Upper lobe of left lung (tissue), 6 donors: ENCODE measurements around the gene ELOA. TPM values are rescaled to one million over a fixed set of nuclear protein-coding genes. Genes with fewer than 3 reads are reported as not detected.
"Not testable (repeated sequence)": the region's sequence is repeated elsewhere in the genome, so short reads cannot be mapped to it uniquely, and the experiment has no call there.

Experiments used
- ATAC-seq, 2 donors: fragments of 200-7000 bp; cut with Tn5 transposase; one replicate each; pipeline ENCODE4 v1.9.1; 2022; ENCODE audit warnings: mild to moderate bottlenecking in 2 of 2, moderate library complexity in 2 of 2; ENCODE audit not compliant: low FRiP score in 2 of 2
- DNase-seq, 2 donors: peaks; one replicate each; pipeline ENCODE4 v3.0.0-alpha.2; 2019 to 2020
- H3K27ac ChIP-seq, 4 donors: fragments of 200-600 bp; sonication (generic); one replicate each; pipeline ENCODE4 v1.5.1; 2016 to 2019
- H3K27me3 ChIP-seq, 4 donors: fragments of 200-600 bp; sonication (generic); one replicate each; pipeline ENCODE4 v1.5.1; 2017 to 2019
- H3K36me3 ChIP-seq, 4 donors: fragments of 200-600 bp; sonication (generic); one replicate each; pipeline ENCODE4 v1.5.1; 2016 to 2019
- H3K4me1 ChIP-seq, 4 donors: fragments of 200-600 bp; sonication (generic); one replicate each; pipeline ENCODE4 v1.5.1; 2018 to 2019
- H3K4me3 ChIP-seq, 4 donors: fragments of 200-600 bp; sonication (generic); one replicate each; pipeline ENCODE4 v1.5.1; 2017 to 2019; ENCODE audit warnings: mild to moderate bottlenecking in 2 of 4, moderate library complexity in 1 of 4
- H3K9me3 ChIP-seq, 4 donors: fragments of 200-600 bp; sonication (generic); one replicate each; pipeline ENCODE4 v1.5.1; 2018 to 2019
- EP300 ChIP-seq, 4 donors: sonication (generic); formaldehyde crosslinking; IDR thresholded peaks; one replicate each; pipeline ENCODE4 v1.5.1; 2017; ENCODE audit warnings: antibody characterized with exemption in 4 of 4, control low read depth in 2 of 4
- POLR2A ChIP-seq, 4 donors: fragments of 450-650 bp; IDR thresholded peaks; one replicate each; pipeline ENCODE4 v1.5.1; 2016 to 2017; ENCODE audit warnings: antibody characterized with exemption in 4 of 4, mild to moderate bottlenecking in 2 of 4
- POLR2AphosphoS5 ChIP-seq, 2 donors: sonication (generic); formaldehyde crosslinking; IDR thresholded peaks; one replicate each; pipeline ENCODE4 v1.5.1; 2017; ENCODE audit warnings: antibody characterized with exemption in 2 of 2
- WGBS, 2 donors: methylation state at CpG; one replicate each; pipeline ENCODE4 v1.1.5; 2017 to 2018; 5-methylcytosine and 5-hydroxymethylcytosine counted together
- total RNA-seq, 6 donors: library from RNA; depleted of rRNA in 4 of 6; stranded (reverse); fragments of >200 nt in 4 of 6; gene quantifications; one replicate each; pipeline versions ENCODE4 v1.1.0 to v1.2.1, GENCODE V29; 2016 to 2021
- TF ChIP-seq, protein P1 (sequence below), 6 experiments: fragments of 450-650 bp in 4 of 6; fragments of 200-600 bp in 2 of 6; sonication (generic) in 2 of 6; IDR thresholded peaks; one replicate each; pipeline ENCODE4 v1.5.1; 2016 to 2019; ENCODE audit warnings: antibody characterized with exemption in 6 of 6
- donor health status: DM: no; HTN: no; CAD: no; lungs with moderate emphysema.
- donor health status: DM: no; HTN: yes; CAD: no; lungs with severe emphysema.

The ELOA gene
- total RNA-seq, 6 donors from 2014 or later = 43.2 to 71.2 (median 59.0) TPM

DNA sequence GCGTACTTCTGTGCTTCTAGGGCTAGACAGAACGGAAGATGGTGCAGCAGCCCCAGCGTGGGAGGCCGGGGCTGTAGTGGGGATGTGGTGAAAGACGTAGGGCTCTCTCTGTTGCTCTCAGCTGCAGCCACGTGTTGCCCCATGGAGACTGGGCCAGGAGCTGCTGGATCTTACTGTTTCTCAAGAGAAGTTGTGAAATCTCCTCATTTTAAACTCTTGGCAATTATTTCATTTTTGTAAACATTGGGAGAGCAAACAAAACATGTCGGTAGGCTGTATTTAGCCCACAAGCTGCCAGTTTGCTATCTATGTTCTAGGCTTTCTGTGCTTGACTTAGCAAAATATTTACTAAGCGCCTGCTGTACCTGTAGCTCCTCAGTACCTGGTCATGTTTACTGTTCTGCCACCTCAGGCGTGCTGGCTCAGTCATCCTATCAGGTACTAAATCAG lies 15.9 kb upstream of the ELOA start:
- ATAC-seq (peak; percentile 95), DNase-seq (peak; percentile 65 to 94)
- 53 to 60% methylated on average over 9 of the region's 9 CpGs for WGBS, 2 donors
- Histone ChIP-seq H3K9me3 (no peaks in the 10 kb centered on the region), H3K4me1 (peaks cover 19 to 27% (median 25%) of the 10 kb centered on the region in 4 donors), H3K27ac (peak overlapping the region; percentile 33 to 75 (median 66)), H3K36me3 (no peaks in the 10 kb centered on the region), H3K4me3 (no peak overlapping the region), H3K27me3 (no peaks in the 10 kb centered on the region)
- TF ChIP-seq EP300 (IDR thresholded peaks at IDR 0.05) = peak in 1 of 4 donors; percentile 17
- TF ChIP-seq POLR2A (IDR thresholded peaks at IDR 0.05) = peak in 1 of 4 donors; percentile 37
- peak; percentile 61 to 65 for TF ChIP-seq POLR2AphosphoS5 (IDR thresholded peaks at IDR 0.05)
- TF ChIP-seq, protein P1, sequence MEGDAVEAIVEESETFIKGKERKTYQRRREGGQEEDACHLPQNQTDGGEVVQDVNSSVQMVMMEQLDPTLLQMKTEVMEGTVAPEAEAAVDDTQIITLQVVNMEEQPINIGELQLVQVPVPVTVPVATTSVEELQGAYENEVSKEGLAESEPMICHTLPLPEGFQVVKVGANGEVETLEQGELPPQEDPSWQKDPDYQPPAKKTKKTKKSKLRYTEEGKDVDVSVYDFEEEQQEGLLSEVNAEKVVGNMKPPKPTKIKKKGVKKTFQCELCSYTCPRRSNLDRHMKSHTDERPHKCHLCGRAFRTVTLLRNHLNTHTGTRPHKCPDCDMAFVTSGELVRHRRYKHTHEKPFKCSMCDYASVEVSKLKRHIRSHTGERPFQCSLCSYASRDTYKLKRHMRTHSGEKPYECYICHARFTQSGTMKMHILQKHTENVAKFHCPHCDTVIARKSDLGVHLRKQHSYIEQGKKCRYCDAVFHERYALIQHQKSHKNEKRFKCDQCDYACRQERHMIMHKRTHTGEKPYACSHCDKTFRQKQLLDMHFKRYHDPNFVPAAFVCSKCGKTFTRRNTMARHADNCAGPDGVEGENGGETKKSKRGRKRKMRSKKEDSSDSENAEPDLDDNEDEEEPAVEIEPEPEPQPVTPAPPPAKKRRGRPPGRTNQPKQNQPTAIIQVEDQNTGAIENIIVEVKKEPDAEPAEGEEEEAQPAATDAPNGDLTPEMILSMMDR (IDR thresholded peaks at IDR 0.05) = no peak

GRCh38 chr1:23732363-23733224 lies 10.7 kb upstream of the ELOA start:
- peaks cover 9 to 27% (median 13%) of the 10 kb centered on the region in 4 donors for H3K4me1 ChIP-seq
- no peak overlapping the region for H3K4me3 ChIP-seq
- TF ChIP-seq POLR2A (IDR thresholded peaks at IDR 0.05) (no peak), POLR2AphosphoS5 (IDR thresholded peaks at IDR 0.05) (no peak), EP300 (IDR thresholded peaks at IDR 0.05) (no peak)
- TF ChIP-seq, protein P1 (IDR thresholded peaks at IDR 0.05) = no peak
- H3K9me3 ChIP-seq = no peaks in the 10 kb centered on the region
- no peaks in the 10 kb centered on the region for H3K36me3 ChIP-seq
- ATAC-seq (no peak), DNase-seq (no peak)
- 94% methylated on average over 10 of the region's 10 CpGs for WGBS, 2 donors
- no peaks in the 10 kb centered on the region for H3K27me3 ChIP-seq
- no peak overlapping the region for H3K27ac ChIP-seq

DNA sequence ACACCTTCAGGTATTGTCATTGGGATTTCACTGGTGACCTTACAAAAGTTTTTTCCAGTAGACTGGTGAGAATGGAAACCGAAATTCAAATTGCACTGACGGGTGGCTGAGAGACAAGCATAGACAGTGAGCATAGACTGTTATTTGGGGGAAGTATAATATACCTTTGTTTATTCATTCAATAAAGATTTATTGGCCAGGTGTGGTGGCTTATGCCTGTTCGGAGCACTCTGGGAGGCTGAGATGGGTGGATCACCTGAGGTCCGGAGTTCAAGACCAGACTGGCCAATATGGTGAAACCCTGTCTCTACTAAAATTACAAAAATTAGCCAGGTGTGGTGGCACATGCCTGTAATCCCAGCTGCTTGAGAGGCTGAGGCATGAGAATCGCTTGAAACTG lies 10.0 kb upstream of the ELOA start:
- WGBS, 2 donors = 93 to 95% methylated on average over 5 of the region's 5 CpGs
- not testable (repeated sequence) for H3K4me3 ChIP-seq, H3K27me3 ChIP-seq, H3K36me3 ChIP-seq, H3K27ac ChIP-seq, H3K9me3 ChIP-seq, ATAC-seq, DNase-seq
- H3K4me1 ChIP-seq = peaks cover 4 to 20% (median 6%) of the 10 kb centered on the region in 4 donors

DNA sequence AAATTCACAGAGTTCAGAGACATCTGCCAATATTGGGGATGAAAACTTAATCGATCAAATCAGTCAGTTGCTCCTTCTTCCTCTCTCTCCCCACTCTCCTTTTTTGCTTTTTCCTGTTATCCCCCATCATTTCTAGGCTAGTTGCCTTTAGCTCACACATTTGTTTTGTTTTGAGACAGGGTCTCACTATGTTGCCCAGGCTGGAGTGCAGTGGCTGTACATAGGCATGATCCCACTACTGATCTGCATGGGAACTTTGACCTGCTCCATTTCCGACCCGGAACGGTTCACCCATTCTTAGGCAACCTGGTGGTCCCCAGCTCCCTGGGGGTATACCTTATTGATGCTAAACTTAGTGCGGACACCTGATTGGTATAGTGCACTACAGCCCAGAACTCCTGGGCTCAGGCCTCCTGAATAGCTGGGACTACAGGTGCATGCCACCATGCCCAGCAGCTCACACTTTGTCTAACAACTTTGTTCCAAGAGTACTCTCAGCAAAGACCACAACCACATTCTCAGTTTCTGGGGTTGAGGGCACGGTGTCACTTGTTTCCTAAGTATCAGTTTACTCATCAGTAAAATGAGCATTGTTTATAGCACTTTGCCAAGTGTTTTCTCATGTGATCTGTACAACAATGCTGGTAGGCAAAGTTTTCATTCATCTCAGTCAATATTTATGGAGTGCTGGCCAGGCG lies 6.7 kb upstream of the ELOA start:
- no peaks in the 10 kb centered on the region for H3K9me3 ChIP-seq
- DNase-seq (no peak), ATAC-seq (no peak)
- H3K27ac ChIP-seq = no peak overlapping the region
- H3K4me1 ChIP-seq = peaks cover 0 to 13% (median 0%) of the 10 kb centered on the region in 4 donors
- H3K36me3 ChIP-seq = no peaks in the 10 kb centered on the region
- 91 to 95% methylated on average over 7 of the region's 7 CpGs for WGBS, 2 donors
- H3K4me3 ChIP-seq = no peak overlapping the region
- H3K27me3 ChIP-seq = no peaks in the 10 kb centered on the region
- TF ChIP-seq POLR2A (IDR thresholded peaks at IDR 0.05) (no peak), EP300 (IDR thresholded peaks at IDR 0.05) (no peak), POLR2AphosphoS5 (IDR thresholded peaks at IDR 0.05) (no peak)
- TF ChIP-seq, protein P1 (IDR thresholded peaks at IDR 0.05) = no peak

GRCh38 chr1:23741609-23742008 lies 1.7 kb upstream of the ELOA start:
- ATAC-seq = no peak
- TF ChIP-seq POLR2A (IDR thresholded peaks at IDR 0.05) (no peak), EP300 (IDR thresholded peaks at IDR 0.05) (no peak), POLR2AphosphoS5 (IDR thresholded peaks at IDR 0.05) (no peak)
- TF ChIP-seq, protein P1 (IDR thresholded peaks at IDR 0.05) = no peak
- H3K27me3 ChIP-seq = no peaks in the 10 kb centered on the region
- no peaks in the 10 kb centered on the region for H3K9me3 ChIP-seq
- no peak overlapping the region for H3K27ac ChIP-seq
- no peak overlapping the region for H3K4me3 ChIP-seq
- H3K4me1 ChIP-seq = peaks cover 19 to 32% (median 21%) of the 10 kb centered on the region in 4 donors
- WGBS, 2 donors = 91% methylated on average over 5 of the region's 5 CpGs
- H3K36me3 ChIP-seq = peaks cover 0 to 8% (median 1%) of the 10 kb centered on the region in 4 donors
- DNase-seq = no peak
